ENCODE results near the gene ARHGEF5.

Gene ARHGEF5

DNA sequence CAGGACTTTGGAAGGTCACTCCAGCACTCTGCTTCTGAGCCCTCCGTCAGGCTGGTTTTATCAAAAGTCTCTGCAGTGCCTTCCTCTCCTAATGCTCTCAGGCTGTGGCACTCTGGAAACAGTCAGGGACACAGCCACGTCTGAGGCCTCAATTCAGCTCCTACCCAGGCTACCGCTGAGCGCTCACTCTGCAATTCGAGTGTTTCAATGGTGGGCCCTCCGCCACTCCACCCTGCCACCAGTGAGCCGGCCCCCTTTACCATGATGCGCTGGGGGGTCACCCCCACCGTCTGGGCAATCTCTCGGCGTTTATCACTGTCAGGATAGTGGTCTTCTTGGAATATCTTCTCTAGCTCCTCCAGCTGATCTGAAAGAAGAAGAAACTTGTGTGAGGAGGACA, 44.7 kb downstream of the ARHGEF5 start:
- TF ChIP-seq, protein P1, sequence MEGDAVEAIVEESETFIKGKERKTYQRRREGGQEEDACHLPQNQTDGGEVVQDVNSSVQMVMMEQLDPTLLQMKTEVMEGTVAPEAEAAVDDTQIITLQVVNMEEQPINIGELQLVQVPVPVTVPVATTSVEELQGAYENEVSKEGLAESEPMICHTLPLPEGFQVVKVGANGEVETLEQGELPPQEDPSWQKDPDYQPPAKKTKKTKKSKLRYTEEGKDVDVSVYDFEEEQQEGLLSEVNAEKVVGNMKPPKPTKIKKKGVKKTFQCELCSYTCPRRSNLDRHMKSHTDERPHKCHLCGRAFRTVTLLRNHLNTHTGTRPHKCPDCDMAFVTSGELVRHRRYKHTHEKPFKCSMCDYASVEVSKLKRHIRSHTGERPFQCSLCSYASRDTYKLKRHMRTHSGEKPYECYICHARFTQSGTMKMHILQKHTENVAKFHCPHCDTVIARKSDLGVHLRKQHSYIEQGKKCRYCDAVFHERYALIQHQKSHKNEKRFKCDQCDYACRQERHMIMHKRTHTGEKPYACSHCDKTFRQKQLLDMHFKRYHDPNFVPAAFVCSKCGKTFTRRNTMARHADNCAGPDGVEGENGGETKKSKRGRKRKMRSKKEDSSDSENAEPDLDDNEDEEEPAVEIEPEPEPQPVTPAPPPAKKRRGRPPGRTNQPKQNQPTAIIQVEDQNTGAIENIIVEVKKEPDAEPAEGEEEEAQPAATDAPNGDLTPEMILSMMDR (IDR thresholded peaks at IDR 0.05; ENCODE audit: insufficient read depth, low read length) = no peak
- TF ChIP-seq REST (IDR thresholded peaks at IDR 0.05; ENCODE audit: insufficient replicate concordance, low read depth) = no peak
- no peak for TF ChIP-seq GABPA (IDR thresholded peaks at IDR 0.05; ENCODE audit: low read depth)
- no peak for TF ChIP-seq POLR2AphosphoS5 (IDR thresholded peaks at IDR 0.05; ENCODE audit: low read depth)
- no peak for TF ChIP-seq SPI1 (IDR thresholded peaks at IDR 0.05; ENCODE audit: borderline replicate concordance, low read depth)
- Histone ChIP-seq H3K27me3 (ENCODE audit: insufficient read depth, poor library complexity, severe bottlenecking) (no peaks in the 10 kb centered on the region), H3K4me3 (replicated peaks; ENCODE audit: insufficient read depth, low read length) (no peak overlapping the region), H3K27ac (replicated peaks) (no peak overlapping the region)
- no peak for DNase-seq (ENCODE audit: low read depth in 1 of 2, low spot score in 1 of 2)

DNA sequence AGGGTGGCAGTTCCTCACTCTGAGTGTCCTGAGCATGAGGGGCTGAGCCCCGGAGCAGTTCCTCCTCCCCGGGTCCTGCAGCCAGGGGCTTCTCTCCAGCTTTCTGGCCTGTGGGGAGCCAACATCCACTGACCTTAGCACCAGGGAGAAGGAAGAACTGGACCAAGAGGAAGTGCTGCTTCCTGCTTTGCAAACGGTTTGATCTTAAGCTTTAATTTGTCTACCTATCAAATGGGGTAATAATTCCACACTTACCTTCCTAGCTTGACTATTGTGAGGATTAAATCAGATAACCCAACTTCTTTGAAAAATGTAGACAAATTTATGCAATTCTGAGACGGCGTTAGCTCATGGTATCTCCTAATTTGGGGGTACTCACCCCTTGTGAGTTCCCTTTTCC, 46.3 kb downstream of the ARHGEF5 start:
- DNase-seq (ENCODE audit: low read depth in 1 of 2, low spot score in 1 of 2) = no peak
- H3K27ac ChIP-seq (replicated peaks) = no peak overlapping the region
- TF ChIP-seq GABPA (IDR thresholded peaks at IDR 0.05; ENCODE audit: low read depth) = no peak
- TF ChIP-seq POLR2AphosphoS5 (IDR thresholded peaks at IDR 0.05; ENCODE audit: low read depth) = no peak
- peak; percentile 54; the same call in 1 of the 2 replicates for TF ChIP-seq SPI1 (IDR thresholded peaks at IDR 0.05; ENCODE audit: borderline replicate concordance, low read depth)
- TF ChIP-seq, protein P1 (IDR thresholded peaks at IDR 0.05; ENCODE audit: insufficient read depth, low read length) = no peak
- no peak overlapping the region for H3K4me3 ChIP-seq (replicated peaks; ENCODE audit: insufficient read depth, low read length)
- no peaks in the 10 kb centered on the region for H3K27me3 ChIP-seq (ENCODE audit: insufficient read depth, poor library complexity, severe bottlenecking)

GRCh38 chr7:144403102-144403501, 47.9 kb downstream of the ARHGEF5 start:
- H3K27ac ChIP-seq (replicated peaks) = no peak overlapping the region
- no peak for DNase-seq (ENCODE audit: low read depth in 1 of 2, low spot score in 1 of 2)
- H3K27me3 ChIP-seq (ENCODE audit: insufficient read depth, poor library complexity, severe bottlenecking) = no peaks in the 10 kb centered on the region
- H3K4me3 ChIP-seq (replicated peaks; ENCODE audit: insufficient read depth, low read length) = no peak overlapping the region
- TF ChIP-seq, protein P1 (IDR thresholded peaks at IDR 0.05; ENCODE audit: insufficient read depth, low read length) = no peak

GRCh38 chr7:144403649-144404061, 48.5 kb downstream of the ARHGEF5 start, which contains the start of gene NOBOX:
Gene NOBOX, minus strand, starts transcription at chr7:144403693.
- DNase-seq (ENCODE audit: low read depth in 1 of 2, low spot score in 1 of 2) = no peak
- TF ChIP-seq GABPA (IDR thresholded peaks at IDR 0.05; ENCODE audit: low read depth) (no peak), SPI1 (IDR thresholded peaks at IDR 0.05; ENCODE audit: borderline replicate concordance, low read depth) (no peak), POLR2AphosphoS5 (IDR thresholded peaks at IDR 0.05; ENCODE audit: low read depth) (no peak), REST (IDR thresholded peaks at IDR 0.05; ENCODE audit: insufficient replicate concordance, low read depth) (no peak)
- TF ChIP-seq, protein P1 (IDR thresholded peaks at IDR 0.05; ENCODE audit: insufficient read depth, low read length) = no peak
- no peaks in the 10 kb centered on the region for H3K27me3 ChIP-seq (ENCODE audit: insufficient read depth, poor library complexity, severe bottlenecking)
- H3K4me3 ChIP-seq (replicated peaks; ENCODE audit: insufficient read depth, low read length) = no peak within 1 kb of the TSS
- H3K27ac ChIP-seq (replicated peaks) = no peak within 1 kb of the TSS
